K562 (cell line): Measurements from ENCODE around the gene CFL1. TPM values are rescaled to one million over a fixed set of nuclear protein-coding genes. Genes with fewer than 3 reads are reported as not detected.

Experiments
- CHD4 ChIP-seq: fragments of 200-600 bp; sonication (generic); IDR thresholded peaks from 3 replicates; pipeline ENCODE4 v1.6.1; 2012; ENCODE audit warnings: low read depth, mild to moderate bottlenecking, mixed read lengths, low read length, inconsistent platforms; ENCODE audit not compliant: insufficient read depth, insufficient replicate concordance, poor library complexity, severe bottlenecking
- CLOCK ChIP-seq: fragments of 250-450 bp; sonication (Bioruptor Pico); IDR thresholded peaks from 2 replicates; pipeline ENCODE4 v1.4.0; 2020; ENCODE audit warnings: mild to moderate bottlenecking, moderate library complexity, borderline replicate concordance
- CREB1 ChIP-seq, 2 experiments: sonication (generic) in 1 of 2; formaldehyde crosslinking in 1 of 2; IDR thresholded peaks; 2 replicates each; pipeline versions ENCODE4 v1.6.1 to v1.8.0; 2012 to 2022; ENCODE audit warnings: inconsistent platforms in 1 of 2, mild to moderate bottlenecking in 1 of 2, missing genetic modification reagents in 1 of 2, moderate library complexity in 1 of 2
- CREB3L1 ChIP-seq: fragments of 450-650 bp; IDR thresholded peaks from 2 replicates; pipeline ENCODE4 v1.6.1; 2014; ENCODE audit warnings: low read depth, mild to moderate bottlenecking, moderate library complexity, borderline replicate concordance
- HEY1 ChIP-seq: fragments of 250-450 bp; sonication (Bioruptor Pico); IDR thresholded peaks from 2 replicates; pipeline ENCODE4 v1.5.0; 2020; ENCODE audit warnings: mild to moderate bottlenecking, moderate library complexity, borderline replicate concordance
- HOXB6 ChIP-seq: fragments of 250-450 bp; sonication (Bioruptor Pico); IDR thresholded peaks from 2 replicates; pipeline ENCODE4 v1.5.1; 2022; ENCODE audit warnings: mild to moderate bottlenecking, borderline replicate concordance
- ILF3 ChIP-seq: fragments of 450-650 bp; IDR thresholded peaks from 2 replicates; pipeline ENCODE4 v1.6.1; 2018; ENCODE audit warnings: antibody characterized with exemption, mild to moderate bottlenecking, moderate library complexity, borderline replicate concordance
- JUNB ChIP-seq: fragments of 450-650 bp; formaldehyde crosslinking; conservative IDR thresholded peaks from 2 replicates; pipeline ENCODE4 v1.4.0; 2020; ENCODE audit warnings: mild to moderate bottlenecking
- POLR2H ChIP-seq: IDR thresholded peaks from 2 replicates; pipeline ENCODE4 v1.6.1; 2016; ENCODE audit warnings: missing genetic modification characterization, low read depth, mild to moderate bottlenecking, control low read depth, missing compliant biosample characterization, moderate library complexity
- POLR3A ChIP-seq: IDR thresholded peaks from 2 replicates; pipeline ENCODE4 v1.6.1; 2011; ENCODE audit warnings: borderline replicate concordance, mild to moderate bottlenecking, moderate library complexity; ENCODE audit not compliant: insufficient read length, insufficient read depth; ENCODE audit errors: extremely low read depth
- RCOR1 ChIP-seq, 2 experiments: IDR thresholded peaks; 2 replicates each; pipeline ENCODE4 v1.6.1; 2012; ENCODE audit warnings: low read depth in 2 of 2, low read length in 2 of 2, borderline replicate concordance in 1 of 2, improper control_type of control experiment in 1 of 2
- SRSF7 ChIP-seq: fragments of 200-400 bp; formaldehyde crosslinking; optimal IDR thresholded peaks from 2 replicates; pipeline ENCODE3; 2017; ENCODE audit warnings: mild to moderate bottlenecking, low read depth, low read length
- TCFL5 ChIP-seq: fragments of 250-450 bp; sonication (Bioruptor Pico); conservative IDR thresholded peaks from 2 replicates; pipeline ENCODE4 v1.6.1; 2021; ENCODE audit warnings: mild to moderate bottlenecking, moderate library complexity, matching md5 sums
- THRAP3 ChIP-seq: fragments of 450-650 bp; IDR thresholded peaks from 2 replicates; pipeline ENCODE4 v1.6.1; 2016; ENCODE audit warnings: mild to moderate bottlenecking, inconsistent platforms, borderline replicate concordance
- ZKSCAN1 ChIP-seq: fragments of 150-350 bp; IDR thresholded peaks from 2 replicates; pipeline ENCODE4 v1.6.1; 2016; ENCODE audit warnings: low read depth, low read length
- ZMIZ1 ChIP-seq, 2 experiments: fragments of 150-350 bp in 1 of 2; IDR thresholded peaks; 2 replicates each; pipeline ENCODE4 v1.6.1; 2012 to 2016; ENCODE audit warnings: low read depth in 2 of 2, low read length in 2 of 2, mild to moderate bottlenecking in 1 of 2, moderate library complexity in 1 of 2
- ZNF311 ChIP-seq: fragments of 250-450 bp; sonication (Bioruptor Pico); IDR thresholded peaks from 2 replicates; pipeline ENCODE4 v1.4.0; 2020; ENCODE audit warnings: mild to moderate bottlenecking, moderate library complexity
- ZNF644 ChIP-seq: fragments of 200-800 bp; sonication (Bioruptor generic); IDR thresholded peaks from 2 replicates; pipeline ENCODE4 v1.6.1; 2016; ENCODE audit warnings: low read depth, missing genetic modification characterization, missing compliant biosample characterization
- polyA plus RNA-seq, 8 experiments: library from polyadenylated mRNA; depleted of rRNA in 4 of 8; stranded (reverse) in 5 of 8; unstranded in 3 of 8; fragments of >200 nt; fragmentation: Nextera tagmentation in 2 of 8; fragmentation: Illumina TruSeq in 1 of 8; extraction: Ambion mirVana in 2 of 8; extraction: Trizol in 1 of 8; gene quantifications; 2 replicates each; pipeline versions ENCODE4 v1.2.1 to v1.2.3, GENCODE V29; 2011 to 2014; ENCODE audit warnings: inconsistent platforms in 1 of 8, missing spikeins in 1 of 8
- total RNA-seq, 7 experiments: library from RNA; depleted of rRNA in 6 of 7; stranded (reverse); fragments of >200 nt in 6 of 7; fragmentation: Illumina TruSeq in 2 of 7; extraction: Trizol in 2 of 7; gene quantifications; 2 replicates each; pipeline versions ENCODE4 v1.2.1 to v1.2.3, GENCODE V29; 2011 to 2021; ENCODE audit warnings: low replicate concordance in 1 of 7

The CFL1 gene
- total and polyA plus RNA-seq, 9 of the 15 experiments (the other 6 are each of a cell fraction or from before 2014, with no cell fraction given), result 105 to 1,101 (median 859) TPM

GRCh38 chr11:65873318-65874156, 15.6 kb upstream of the CFL1 start (continued):
- no peak for TF ChIP-seq CLOCK (CRISPR knock-in tag)
- TF ChIP-seq ZMIZ1 (IDR thresholded peaks at IDR 0.05; ENCODE audit: low read depth in 2 of 2, low read length in 2 of 2), result no peak
- no peak for TF ChIP-seq CHD4
- TF ChIP-seq ILF3, result no peak
- TF ChIP-seq ZKSCAN1, result no peak
- 0 out of 2 replicates have a peak, but pooled peaks have one; percentile 46 for TF ChIP-seq CREB1 (IDR thresholded peaks at IDR 0.05)
- TF ChIP-seq CREB1 (CRISPR knock-in tag; IDR thresholded peaks at IDR 0.05), result no peak; the same call in 1 of the 2 replicates
- peak; percentile 55; the same call in 1 of the 2 replicates for TF ChIP-seq CREB3L1
- TF ChIP-seq TCFL5 (CRISPR knock-in tag), result no peak
- TF ChIP-seq ZNF311 (CRISPR knock-in tag), result no peak
- no peak for TF ChIP-seq RCOR1 (IDR thresholded peaks at IDR 0.05; ENCODE audit: borderline replicate concordance in 1 of 2, low read depth in 2 of 2, low read length in 2 of 2)
- TF ChIP-seq THRAP3, result no peak
- TF ChIP-seq HOXB6 (CRISPR knock-in tag), result no peak
- 0 out of 2 replicates have a peak, but pooled peaks have one; percentile 13 for TF ChIP-seq POLR2H
- TF ChIP-seq ZNF644 (tag), result no peak
- TF ChIP-seq SRSF7, result no peak
- no peak for TF ChIP-seq POLR3A
- TF ChIP-seq JUNB (CRISPR knock-in tag), result no peak
- no peak for TF ChIP-seq HEY1 (CRISPR knock-in tag)
